Measurements from ENCODE around the gene MESP1.

MESP1 gene

GRCh38 chr15:89780601-89781000, 29.6 kb upstream of the MESP1 start:
- no peak for DNase-seq

- DNase-seq: no peak
These were observed 27.8 kb upstream of the MESP1 start for GRCh38 chr15:89778861-89779260.

GRCh38 chr15:89777782-89778380, 26.8 kb upstream of the MESP1 start:
- no peak for DNase-seq

- DNase-seq: no peak
These were observed 26.2 kb upstream of the MESP1 start for GRCh38 chr15:89777073-89777751.

- DNase-seq: peak; percentile 39 to 54
These were observed 25.4 kb upstream of the MESP1 start, which contains the start of gene MESP2 for GRCh38 chr15:89776274-89777072. MESP2 (plus strand) TSS chr15:89776332; CDS start chr15:89776358, 26 bp downstream.

GRCh38 chr15:89775815-89776214, 24.8 kb upstream of the MESP1 start:
- DNase-seq: no peak

GRCh38 chr15:89774492-89774891, 23.4 kb upstream of the MESP1 start:
- DNase-seq: no peak

- no peak for DNase-seq
These were observed 22.0 kb upstream of the MESP1 start for GRCh38 chr15:89772932-89773583.

GRCh38 chr15:89770041-89770440, 19.0 kb upstream of the MESP1 start:
- no peak for DNase-seq

GRCh38 chr15:89769366-89769765, 18.3 kb upstream of the MESP1 start:
- no peak for DNase-seq

- no peak for DNase-seq
These were observed 17.0 kb upstream of the MESP1 start for GRCh38 chr15:89768071-89768500.

GRCh38 chr15:89767411-89767915, 16.4 kb upstream of the MESP1 start:
- no peak for DNase-seq

- DNase-seq: no peak
These were observed 15.6 kb upstream of the MESP1 start for GRCh38 chr15:89766357-89767311.

GRCh38 chr15:89765694-89766093, 14.6 kb upstream of the MESP1 start:
- no peak for DNase-seq

GRCh38 chr15:89761929-89762328, 10.9 kb upstream of the MESP1 start:
- DNase-seq: no peak

GRCh38 chr15:89761009-89761831, 10.2 kb upstream of the MESP1 start:
- no peak for DNase-seq

GRCh38 chr15:89760303-89761008, 9.4 kb upstream of the MESP1 start:
- DNase-seq: peak; percentile 81 to 82

- no peak for DNase-seq
These were observed 8.8 kb upstream of the MESP1 start for GRCh38 chr15:89759835-89760234.

GRCh38 chr15:89758981-89759380, 7.9 kb upstream of the MESP1 start:
- no peak for DNase-seq

- DNase-seq: no peak
These were observed 7.2 kb upstream of the MESP1 start for GRCh38 chr15:89758283-89758682.
